Tibial artery (tissue), 4 donors: ENCODE data around the gene KLHL30.

Experiments
- DNase-seq, 2 donors: peaks; one replicate each; pipeline ENCODE4 v3.0.0-alpha.2; 2019
- H3K27ac ChIP-seq, 2 donors: fragments of 200-600 bp; sonication (generic) in 1 of 2; 1 replicate in 1 of 2; 2 replicates in 1 of 2; pipeline ENCODE4 v1.5.1; 2018 to 2019; ENCODE audit warnings: mild to moderate bottlenecking in 1 of 2
- H3K27me3 ChIP-seq, 2 donors: fragments of 200-600 bp; sonication (generic) in 1 of 2; one replicate each; pipeline versions ENCODE4 v1.5.1 to v1.6.0; 2016 to 2019
- H3K36me3 ChIP-seq, 3 donors: fragments of 200-600 bp; sonication (generic) in 2 of 3; one replicate each; pipeline ENCODE4 v1.5.1; 2016 to 2019; ENCODE audit warnings: mild to moderate bottlenecking in 2 of 3
- H3K4me1 ChIP-seq, 4 donors: fragments of 200-600 bp; sonication (generic) in 2 of 4; 1 replicate in 3 of 4; 2 replicates in 1 of 4; pipeline ENCODE4 v1.5.1; 2016 to 2019
- H3K4me3 ChIP-seq, 2 donors: fragments of 200-600 bp; sonication (generic) in 1 of 2; 1 replicate in 1 of 2; 2 replicates in 1 of 2; pipeline ENCODE4 v1.5.1; 2018 to 2019; ENCODE audit warnings: mild to moderate bottlenecking in 2 of 2
- H3K9me3 ChIP-seq, 3 donors: fragments of 200-600 bp; sonication (generic) in 1 of 3; one replicate each; pipeline ENCODE4 v1.5.1; 2016 to 2019
- intact Hi-C: fragments of 100-400 bp; cut with DNase I; formaldehyde crosslinking; loops from one replicate; pipeline ENCODE4 v1.15.0; 2023; ENCODE audit warnings: low total_unique reads
- TF ChIP-seq, protein P1 (sequence below), 2 experiments: fragments of 200-600 bp in 1 of 2; fragments of 450-650 bp in 1 of 2; IDR thresholded peaks; one replicate each; pipeline ENCODE4 v1.5.1; 2017 to 2019; ENCODE audit warnings: antibody characterized with exemption in 2 of 2, mild to moderate bottlenecking in 1 of 2, moderate library complexity in 1 of 2

The KLHL30 gene

DNA sequence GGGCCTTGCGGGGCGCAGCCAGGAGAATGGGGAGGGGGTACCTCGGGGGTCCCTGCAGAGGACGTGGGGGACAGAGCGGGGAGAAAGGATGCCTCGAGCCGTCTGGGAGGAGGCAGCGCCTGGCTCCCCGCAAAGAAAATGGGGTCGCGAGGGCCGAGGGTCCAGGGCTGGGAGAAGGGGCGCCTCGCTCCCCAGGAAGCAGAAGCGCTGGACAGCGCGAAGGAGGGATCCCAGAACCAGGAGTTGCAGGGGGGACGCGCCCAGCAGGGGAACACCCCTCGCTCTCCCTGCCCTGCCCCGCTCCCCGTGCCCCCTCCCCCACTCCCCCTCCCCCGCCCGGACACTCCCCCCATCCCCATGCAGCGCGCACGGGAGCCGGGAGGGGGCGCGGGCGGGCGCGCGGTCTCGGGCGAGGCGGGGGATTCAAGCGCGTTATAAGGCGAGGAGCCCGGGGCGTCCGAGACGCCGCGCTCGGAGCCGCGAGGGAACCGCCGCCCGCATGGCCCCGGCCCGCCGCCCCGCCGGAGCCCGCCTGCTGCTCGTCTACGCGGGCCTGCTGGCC lies 20.1 kb downstream of the KLHL30 start, which contains the start of gene ERFE:
ERFE (plus strand) TSS at position 462 of the 562 bp plus-strand sequence; CDS start at position 500, 38 bp downstream.
- H3K4me3 ChIP-seq, result peak within 1 kb of the TSS; percentile 12 to 47
- TF ChIP-seq, protein P1, sequence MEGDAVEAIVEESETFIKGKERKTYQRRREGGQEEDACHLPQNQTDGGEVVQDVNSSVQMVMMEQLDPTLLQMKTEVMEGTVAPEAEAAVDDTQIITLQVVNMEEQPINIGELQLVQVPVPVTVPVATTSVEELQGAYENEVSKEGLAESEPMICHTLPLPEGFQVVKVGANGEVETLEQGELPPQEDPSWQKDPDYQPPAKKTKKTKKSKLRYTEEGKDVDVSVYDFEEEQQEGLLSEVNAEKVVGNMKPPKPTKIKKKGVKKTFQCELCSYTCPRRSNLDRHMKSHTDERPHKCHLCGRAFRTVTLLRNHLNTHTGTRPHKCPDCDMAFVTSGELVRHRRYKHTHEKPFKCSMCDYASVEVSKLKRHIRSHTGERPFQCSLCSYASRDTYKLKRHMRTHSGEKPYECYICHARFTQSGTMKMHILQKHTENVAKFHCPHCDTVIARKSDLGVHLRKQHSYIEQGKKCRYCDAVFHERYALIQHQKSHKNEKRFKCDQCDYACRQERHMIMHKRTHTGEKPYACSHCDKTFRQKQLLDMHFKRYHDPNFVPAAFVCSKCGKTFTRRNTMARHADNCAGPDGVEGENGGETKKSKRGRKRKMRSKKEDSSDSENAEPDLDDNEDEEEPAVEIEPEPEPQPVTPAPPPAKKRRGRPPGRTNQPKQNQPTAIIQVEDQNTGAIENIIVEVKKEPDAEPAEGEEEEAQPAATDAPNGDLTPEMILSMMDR (IDR thresholded peaks at IDR 0.05), result peak in 1 of 2 experiments; percentile 55
- intact Hi-C loops, result no loop called here
- peaks cover 0 to 20% (median 18%) of the 10 kb centered on the region in 4 donors for H3K4me1 ChIP-seq
- peaks cover 0 to 56% of the 10 kb centered on the region in 2 donors for H3K27me3 ChIP-seq
- no peak for DNase-seq
- no peak within 1 kb of the TSS for H3K27ac ChIP-seq
- no peaks in the 10 kb centered on the region for H3K9me3 ChIP-seq
- H3K36me3 ChIP-seq, result no peaks in the 10 kb centered on the region

DNA sequence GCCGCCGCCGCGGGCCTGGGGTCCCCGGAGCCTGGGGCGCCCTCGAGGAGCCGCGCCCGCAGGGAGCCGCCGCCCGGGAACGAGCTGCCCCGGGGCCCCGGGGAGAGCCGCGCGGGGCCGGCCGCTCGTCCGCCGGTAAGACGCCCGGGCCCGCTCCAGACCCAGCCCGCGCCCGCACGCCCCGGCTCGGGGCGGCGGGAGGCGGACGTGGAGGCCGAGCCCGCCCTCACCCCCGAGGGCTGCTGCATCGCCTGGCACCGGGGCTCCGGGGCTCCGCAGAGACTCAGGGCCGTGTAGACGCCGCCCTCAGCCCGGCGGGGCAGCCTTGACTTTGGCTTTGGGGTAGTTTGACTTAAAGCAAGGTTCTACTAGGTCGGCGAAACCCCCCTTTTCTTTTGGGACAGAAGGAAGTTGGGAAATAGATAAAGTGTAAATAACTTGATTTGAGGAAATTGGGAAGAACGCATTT lies 20.6 kb downstream of the KLHL30 start:
- intact Hi-C loops, result no loop called here
- no peak overlapping the region for H3K27ac ChIP-seq
- no peaks in the 10 kb centered on the region for H3K36me3 ChIP-seq
- peaks cover 0 to 25% (median 22%) of the 10 kb centered on the region in 4 donors for H3K4me1 ChIP-seq
- TF ChIP-seq, protein P1 (IDR thresholded peaks at IDR 0.05), result no peak
- no peaks in the 10 kb centered on the region for H3K9me3 ChIP-seq
- no peak for DNase-seq
- peaks cover 0 to 61% of the 10 kb centered on the region in 2 donors for H3K27me3 ChIP-seq
- peak overlapping the region; percentile 12 to 47 for H3K4me3 ChIP-seq

- intact Hi-C loops, result no loop called here
- H3K4me3 ChIP-seq, result peak overlapping the region in 1 of 2 donors; percentile 47
- DNase-seq, result no peak
Measured at GRCh38 chr2:238159661-238160205, 21.3 kb downstream of the KLHL30 start.

GRCh38 chr2:238160206-238161129 lies 22.0 kb downstream of the KLHL30 start:
- Histone ChIP-seq H3K27ac (no peak overlapping the region), H3K36me3 (no peaks in the 10 kb centered on the region), H3K4me3 (no peak overlapping the region), H3K9me3 (no peaks in the 10 kb centered on the region), H3K4me1 (peaks cover 0 to 27% (median 24%) of the 10 kb centered on the region in 4 donors), H3K27me3 (peaks cover 0 to 64% of the 10 kb centered on the region in 2 donors)
- intact Hi-C loops, result no loop called here
- TF ChIP-seq, protein P1 (IDR thresholded peaks at IDR 0.05), result no peak
- DNase-seq, result peak; percentile 16 to 55

More at GRCh38 chr2:238159661-238160205, 21.3 kb downstream of the KLHL30 start:
- H3K27me3 ChIP-seq, result peaks cover 0 to 64% of the 10 kb centered on the region in 2 donors
- H3K36me3 ChIP-seq, result no peaks in the 10 kb centered on the region
- TF ChIP-seq, protein P1 (IDR thresholded peaks at IDR 0.05), result no peak
- peaks cover 0 to 27% (median 24%) of the 10 kb centered on the region in 4 donors for H3K4me1 ChIP-seq
- no peak overlapping the region for H3K27ac ChIP-seq
- no peaks in the 10 kb centered on the region for H3K9me3 ChIP-seq

- peak; percentile 15 to 56 for DNase-seq
Measured at GRCh38 chr2:238161291-238162051, 23.0 kb downstream of the KLHL30 start.

More at GRCh38 chr2:238161291-238162051, 23.0 kb downstream of the KLHL30 start:
- H3K36me3 ChIP-seq, result peaks cover 0 to 2% (median 0%) of the 10 kb centered on the region in 3 donors
- H3K27me3 ChIP-seq, result peaks cover 0 to 64% of the 10 kb centered on the region in 2 donors
- no peaks in the 10 kb centered on the region for H3K9me3 ChIP-seq
- no peak overlapping the region for H3K27ac ChIP-seq
- peaks cover 0 to 27% (median 24%) of the 10 kb centered on the region in 4 donors for H3K4me1 ChIP-seq
- H3K4me3 ChIP-seq, result no peak overlapping the region
- TF ChIP-seq, protein P1 (IDR thresholded peaks at IDR 0.05), result no peak
- intact Hi-C loops, result no loop called here
